ENCODE measurements around the gene MAD1L1. TPM values are rescaled to one million over a fixed set of nuclear protein-coding genes. Genes with fewer than 3 reads are reported as not detected.

Gene MAD1L1
- total and polyA plus RNA-seq, 4 donors = 43.0 to 54.9 (median 49.9) TPM

DNA sequence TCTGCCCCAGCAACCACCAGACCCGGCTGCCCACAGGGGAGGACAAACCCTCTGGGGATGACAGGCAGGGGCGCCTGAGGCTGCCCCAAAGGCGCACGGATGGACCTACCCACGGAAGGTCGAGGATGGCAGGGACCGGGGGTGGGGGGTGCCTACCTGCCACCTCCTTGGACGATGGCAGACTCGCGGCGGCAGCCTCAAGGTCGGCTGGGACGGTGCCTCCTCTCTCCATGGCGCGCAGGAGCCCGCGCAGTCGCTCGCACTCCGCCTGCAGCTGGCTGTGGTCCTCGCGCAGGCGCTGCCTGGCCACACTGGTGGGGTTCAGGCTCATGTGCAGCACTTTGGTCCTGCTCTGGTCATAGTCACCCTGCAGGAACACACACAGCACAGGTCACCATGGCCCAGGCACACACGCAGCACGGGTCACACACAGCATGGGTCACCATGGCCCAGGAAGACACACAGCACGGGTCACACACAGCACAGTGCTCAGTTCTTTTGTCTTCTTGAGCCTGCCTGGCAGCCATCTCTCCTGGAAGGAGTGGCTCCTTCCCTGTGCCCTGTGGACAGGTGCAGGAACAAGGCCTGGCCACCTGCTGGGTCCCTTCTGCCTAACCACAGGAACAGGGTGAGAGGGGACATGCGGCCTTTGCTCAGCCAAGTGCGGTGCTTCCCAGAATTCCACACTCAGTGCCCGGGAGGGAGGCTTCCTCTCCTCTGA is 296.1 kb downstream of the MAD1L1 start:
- ATAC-seq (ENCODE audit: insufficient read depth, low FRiP score) (no peak), DNase-seq (no peak)
- TF ChIP-seq CTCF (IDR thresholded peaks at IDR 0.05; ENCODE audit: control extremely low read depth, extremely low read depth) = no peak
- H3K4me1 ChIP-seq (ENCODE audit: control insufficient read depth in 5 of 5, insufficient read depth in 5 of 5, low read length in 5 of 5) = peaks cover 0 to 13% (median 9%) of the 10 kb centered on the region in 5 donors
- H3K36me3 ChIP-seq (ENCODE audit: control insufficient read depth in 4 of 4, insufficient read depth in 4 of 4, low read length in 4 of 4) = peaks cover 0 to 10% (median 0%) of the 10 kb centered on the region in 4 donors
- no peak overlapping the region for H3K4me3 ChIP-seq
- no peak overlapping the region for H3K27ac ChIP-seq (ENCODE audit: low read depth in 1 of 2, low read length in 1 of 2)
- no peak overlapping the region for H3K9ac ChIP-seq (ENCODE audit: insufficient read depth in 1 of 2, low read length in 2 of 2)
- no peaks in the 10 kb centered on the region for H3K27me3 ChIP-seq (ENCODE audit: control insufficient read depth in 3 of 3, insufficient read depth in 3 of 3, low read length in 2 of 3)
- no peaks in the 10 kb centered on the region for H3K9me3 ChIP-seq (ENCODE audit: control insufficient read depth in 4 of 4, insufficient read depth in 3 of 4, low read length in 3 of 4)
- 90 to 97% methylated on average over 29 of the region's 29 CpGs for WGBS, 2 donors

GRCh38 chr7:1936006-1936310 is 296.8 kb downstream of the MAD1L1 start:
- Histone ChIP-seq H3K27me3 (ENCODE audit: control insufficient read depth in 3 of 3, insufficient read depth in 3 of 3, low read length in 2 of 3) (no peaks in the 10 kb centered on the region), H3K9ac (ENCODE audit: insufficient read depth in 1 of 2, low read length in 2 of 2) (no peak overlapping the region), H3K9me3 (ENCODE audit: control insufficient read depth in 4 of 4, insufficient read depth in 3 of 4, low read length in 3 of 4) (no peaks in the 10 kb centered on the region), H3K27ac (ENCODE audit: low read depth in 1 of 2, low read length in 1 of 2) (no peak overlapping the region), H3K4me3 (no peak overlapping the region), H3K36me3 (ENCODE audit: control insufficient read depth in 4 of 4, insufficient read depth in 4 of 4, low read length in 4 of 4) (peaks cover 0 to 13% (median 0%) of the 10 kb centered on the region in 4 donors), H3K4me1 (ENCODE audit: control insufficient read depth in 5 of 5, insufficient read depth in 5 of 5, low read length in 5 of 5) (peaks cover 0 to 12% (median 7%) of the 10 kb centered on the region in 5 donors)
- TF ChIP-seq CTCF (IDR thresholded peaks at IDR 0.05; ENCODE audit: control extremely low read depth, extremely low read depth) = no peak
- DNase-seq (no peak), ATAC-seq (ENCODE audit: insufficient read depth, low FRiP score) (no peak)
- 94 to 96% methylated on average over 8 of the region's 8 CpGs for WGBS, 2 donors

GRCh38 chr7:1935176-1936005 is 297.4 kb downstream of the MAD1L1 start:
- no peaks in the 10 kb centered on the region for H3K9me3 ChIP-seq (ENCODE audit: control insufficient read depth in 4 of 4, insufficient read depth in 3 of 4, low read length in 3 of 4)
- H3K4me1 ChIP-seq (ENCODE audit: control insufficient read depth in 5 of 5, insufficient read depth in 5 of 5, low read length in 5 of 5) = peaks cover 0 to 8% (median 3%) of the 10 kb centered on the region in 5 donors
- 96 to 97% methylated on average over 21 of the region's 21 CpGs for WGBS, 2 donors
- DNase-seq (no peak), ATAC-seq (ENCODE audit: insufficient read depth, low FRiP score) (no peak)
- H3K4me3 ChIP-seq = no peak overlapping the region
- no peak overlapping the region for H3K27ac ChIP-seq (ENCODE audit: low read depth in 1 of 2, low read length in 1 of 2)
- peaks cover 0 to 17% (median 0%) of the 10 kb centered on the region in 4 donors for H3K36me3 ChIP-seq (ENCODE audit: control insufficient read depth in 4 of 4, insufficient read depth in 4 of 4, low read length in 4 of 4)
- no peak for TF ChIP-seq CTCF (IDR thresholded peaks at IDR 0.05; ENCODE audit: control extremely low read depth, extremely low read depth)
- no peak overlapping the region for H3K9ac ChIP-seq (ENCODE audit: insufficient read depth in 1 of 2, low read length in 2 of 2)
- H3K27me3 ChIP-seq (ENCODE audit: control insufficient read depth in 3 of 3, insufficient read depth in 3 of 3, low read length in 2 of 3) = no peaks in the 10 kb centered on the region
